Vagina (tissue), 2 donors: ENCODE data around the gene JKAMP.

Source experiments
- POLR2A ChIP-seq, 2 donors: fragments of 450-650 bp; IDR thresholded peaks; one replicate each; pipeline ENCODE4 v1.6.1; 2017; ENCODE audit warnings: antibody characterized with exemption in 2 of 2, mild to moderate bottlenecking in 2 of 2, moderate library complexity in 2 of 2
- POLR2AphosphoS5 ChIP-seq, 2 donors: sonication (generic); formaldehyde crosslinking; IDR thresholded peaks; one replicate each; pipeline ENCODE4 v1.9.0; 2017; ENCODE audit warnings: antibody characterized with exemption in 2 of 2, mild to moderate bottlenecking in 2 of 2, low read depth in 1 of 2; ENCODE audit not compliant: insufficient read depth in 1 of 2
- TF ChIP-seq, protein P1 (sequence below), 3 experiments: fragments of 450-650 bp in 2 of 3; fragments of 200-600 bp in 1 of 3; sonication (generic) in 1 of 3; IDR thresholded peaks; one replicate each; pipeline ENCODE4 v1.5.1; 2017 to 2019; ENCODE audit warnings: antibody characterized with exemption in 3 of 3, mild to moderate bottlenecking in 2 of 3, moderate library complexity in 2 of 3

- TF ChIP-seq, protein P1, sequence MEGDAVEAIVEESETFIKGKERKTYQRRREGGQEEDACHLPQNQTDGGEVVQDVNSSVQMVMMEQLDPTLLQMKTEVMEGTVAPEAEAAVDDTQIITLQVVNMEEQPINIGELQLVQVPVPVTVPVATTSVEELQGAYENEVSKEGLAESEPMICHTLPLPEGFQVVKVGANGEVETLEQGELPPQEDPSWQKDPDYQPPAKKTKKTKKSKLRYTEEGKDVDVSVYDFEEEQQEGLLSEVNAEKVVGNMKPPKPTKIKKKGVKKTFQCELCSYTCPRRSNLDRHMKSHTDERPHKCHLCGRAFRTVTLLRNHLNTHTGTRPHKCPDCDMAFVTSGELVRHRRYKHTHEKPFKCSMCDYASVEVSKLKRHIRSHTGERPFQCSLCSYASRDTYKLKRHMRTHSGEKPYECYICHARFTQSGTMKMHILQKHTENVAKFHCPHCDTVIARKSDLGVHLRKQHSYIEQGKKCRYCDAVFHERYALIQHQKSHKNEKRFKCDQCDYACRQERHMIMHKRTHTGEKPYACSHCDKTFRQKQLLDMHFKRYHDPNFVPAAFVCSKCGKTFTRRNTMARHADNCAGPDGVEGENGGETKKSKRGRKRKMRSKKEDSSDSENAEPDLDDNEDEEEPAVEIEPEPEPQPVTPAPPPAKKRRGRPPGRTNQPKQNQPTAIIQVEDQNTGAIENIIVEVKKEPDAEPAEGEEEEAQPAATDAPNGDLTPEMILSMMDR (IDR thresholded peaks at IDR 0.05) = no peak
- TF ChIP-seq POLR2A (IDR thresholded peaks at IDR 0.05) (no peak), POLR2AphosphoS5 (IDR thresholded peaks at IDR 0.05; ENCODE audit: insufficient read depth in 1 of 2, low read depth in 1 of 2) (no peak)
Observed at GRCh38 chr14:59483363-59483762, 954 bp upstream of the JKAMP start.
